Measurements from ENCODE around the gene TEDC1.

TEDC1 gene

GRCh38 chr14:105473033-105473676, 17.9 kb upstream of the TEDC1 start:
- DNase-seq (ENCODE audit: low read depth in 2 of 2) = no peak

GRCh38 chr14:105473677-105474482, 17.2 kb upstream of the TEDC1 start:
- DNase-seq (ENCODE audit: low read depth in 2 of 2) = peak in 1 of 2 donors; percentile 58

GRCh38 chr14:105474483-105475268, 16.4 kb upstream of the TEDC1 start, which contains the start of gene CRIP2:
TSS of gene CRIP2 (plus strand) at chr14:105474821. CDS start at chr14:105474863, 42 bp downstream.
- DNase-seq (ENCODE audit: low read depth in 2 of 2) = no peak

DNA sequence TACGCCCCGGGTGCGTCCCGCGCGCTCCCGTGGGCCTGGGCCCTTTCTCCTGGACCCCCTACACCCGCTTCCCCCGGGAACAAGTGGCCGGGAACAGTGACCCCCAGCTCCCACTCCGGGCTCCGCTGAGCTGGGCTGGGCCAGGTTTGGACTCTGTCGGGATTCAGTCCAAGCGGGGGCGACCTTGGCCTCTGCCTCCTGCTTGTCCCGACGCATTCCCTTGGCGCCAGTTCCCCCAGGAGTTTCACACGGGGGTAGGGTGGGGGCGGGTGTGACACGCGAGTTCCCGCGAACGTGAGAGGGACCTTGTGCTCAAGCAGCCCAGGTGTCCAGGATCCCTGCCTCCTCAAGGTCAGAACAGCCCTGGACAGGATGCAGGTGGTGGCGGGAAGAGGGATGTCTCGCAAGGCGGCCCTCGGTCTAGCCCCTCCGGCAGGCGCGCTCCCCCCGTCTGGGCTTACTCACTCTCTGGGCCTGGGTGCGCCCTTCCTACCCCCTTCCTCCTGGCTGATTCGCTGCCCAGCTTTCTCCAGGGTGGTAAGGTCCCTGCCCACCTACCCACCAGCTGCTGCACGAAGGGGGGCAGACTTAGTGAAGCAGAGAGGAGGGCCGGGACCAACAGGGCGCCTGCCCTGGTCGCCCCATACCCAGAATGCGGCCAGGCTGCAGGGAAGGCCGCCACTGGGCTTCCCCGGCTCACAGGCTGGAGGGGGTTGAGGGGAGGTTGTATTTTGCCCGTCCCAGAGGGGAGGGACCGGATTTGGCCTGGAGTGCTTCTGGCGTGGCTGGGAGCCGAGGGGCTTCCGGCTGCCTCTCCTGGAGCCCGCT, 15.6 kb upstream of the TEDC1 start:
- DNase-seq (ENCODE audit: low read depth in 2 of 2) = no peak

- no peak for DNase-seq (ENCODE audit: low read depth in 2 of 2)
Observed at GRCh38 chr14:105476097-105476830, 14.8 kb upstream of the TEDC1 start.

GRCh38 chr14:105476831-105477659, 14.0 kb upstream of the TEDC1 start:
- no peak for DNase-seq (ENCODE audit: low read depth in 2 of 2)

- DNase-seq (ENCODE audit: low read depth in 2 of 2) = no peak
Observed at GRCh38 chr14:105477660-105478397, 13.2 kb upstream of the TEDC1 start.

DNA sequence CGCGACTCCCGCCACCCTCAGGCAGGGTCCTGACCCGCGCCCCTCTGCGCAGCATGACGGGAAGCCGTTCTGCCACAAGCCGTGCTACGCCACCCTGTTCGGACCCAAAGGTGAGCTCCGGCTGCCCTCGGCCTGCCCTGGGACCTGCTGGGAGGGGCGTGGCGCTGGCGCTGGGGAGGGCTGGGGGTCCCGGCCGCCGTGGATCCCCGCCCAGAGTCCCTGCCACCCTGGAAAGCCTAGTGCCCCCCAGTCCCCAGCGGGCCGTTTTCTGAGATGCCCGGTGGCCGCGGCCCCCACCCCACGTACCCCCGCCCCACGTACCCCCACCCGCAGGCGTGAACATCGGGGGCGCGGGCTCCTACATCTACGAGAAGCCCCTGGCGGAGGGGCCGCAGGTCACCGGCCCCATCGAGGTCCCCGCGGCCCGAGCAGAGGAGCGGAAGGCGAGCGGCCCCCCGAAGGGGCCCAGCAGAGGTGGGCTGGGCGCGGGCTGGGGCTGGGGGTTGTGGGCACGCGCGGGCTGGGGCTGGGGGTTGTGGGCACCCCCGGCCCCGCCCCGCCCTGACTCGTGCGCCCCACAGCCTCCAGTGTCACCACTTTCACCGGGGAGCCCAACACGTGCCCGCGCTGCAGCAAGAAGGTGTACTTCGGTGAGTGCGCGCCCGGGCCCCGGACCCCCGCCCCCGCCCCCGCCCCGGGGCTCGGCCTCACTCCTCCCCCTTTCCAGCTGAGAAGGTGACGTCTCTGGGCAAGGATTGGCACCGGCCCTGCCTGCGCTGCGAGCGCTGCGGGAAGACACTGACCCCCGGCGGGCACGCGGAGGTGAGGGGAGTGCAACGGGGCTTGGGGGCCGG, 12.4 kb upstream of the TEDC1 start:
- no peak for DNase-seq (ENCODE audit: low read depth in 2 of 2)

DNA sequence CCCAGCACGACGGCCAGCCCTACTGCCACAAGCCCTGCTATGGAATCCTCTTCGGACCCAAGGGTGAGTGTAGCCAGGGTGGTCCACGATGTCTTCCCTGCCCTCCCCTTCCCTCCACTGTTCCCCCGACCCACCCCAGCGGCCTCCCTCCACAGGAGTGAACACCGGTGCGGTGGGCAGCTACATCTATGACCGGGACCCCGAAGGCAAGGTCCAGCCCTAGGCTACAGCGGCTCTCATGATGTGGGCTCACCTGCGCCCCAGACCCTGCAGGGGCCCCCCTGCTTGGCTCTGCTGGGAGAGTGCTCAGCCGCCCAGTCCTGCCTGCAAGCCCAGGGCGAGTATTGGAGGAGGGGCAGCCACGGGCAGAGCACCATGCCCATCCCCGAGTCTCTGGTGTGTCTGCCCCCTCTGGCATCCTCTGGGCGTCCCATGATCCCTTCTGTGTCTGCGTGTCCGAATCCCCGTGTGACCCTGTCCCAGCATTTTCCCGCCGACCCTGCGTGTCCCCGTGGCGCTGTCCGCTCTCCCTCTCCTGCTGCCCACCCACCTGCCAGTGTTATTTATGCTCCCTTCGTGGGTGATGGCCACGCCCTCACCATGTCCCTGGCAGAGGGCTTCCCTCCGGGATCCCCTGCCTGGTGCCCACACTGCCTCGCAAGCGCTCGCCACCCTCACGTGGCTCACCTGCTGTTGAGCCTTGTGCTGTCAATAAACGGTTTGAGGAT, 11.5 kb upstream of the TEDC1 start:
- DNase-seq (ENCODE audit: low read depth in 2 of 2) = no peak

- DNase-seq (ENCODE audit: low read depth in 2 of 2) = no peak
Observed at GRCh38 chr14:105480199-105480746, 10.8 kb upstream of the TEDC1 start.

DNA sequence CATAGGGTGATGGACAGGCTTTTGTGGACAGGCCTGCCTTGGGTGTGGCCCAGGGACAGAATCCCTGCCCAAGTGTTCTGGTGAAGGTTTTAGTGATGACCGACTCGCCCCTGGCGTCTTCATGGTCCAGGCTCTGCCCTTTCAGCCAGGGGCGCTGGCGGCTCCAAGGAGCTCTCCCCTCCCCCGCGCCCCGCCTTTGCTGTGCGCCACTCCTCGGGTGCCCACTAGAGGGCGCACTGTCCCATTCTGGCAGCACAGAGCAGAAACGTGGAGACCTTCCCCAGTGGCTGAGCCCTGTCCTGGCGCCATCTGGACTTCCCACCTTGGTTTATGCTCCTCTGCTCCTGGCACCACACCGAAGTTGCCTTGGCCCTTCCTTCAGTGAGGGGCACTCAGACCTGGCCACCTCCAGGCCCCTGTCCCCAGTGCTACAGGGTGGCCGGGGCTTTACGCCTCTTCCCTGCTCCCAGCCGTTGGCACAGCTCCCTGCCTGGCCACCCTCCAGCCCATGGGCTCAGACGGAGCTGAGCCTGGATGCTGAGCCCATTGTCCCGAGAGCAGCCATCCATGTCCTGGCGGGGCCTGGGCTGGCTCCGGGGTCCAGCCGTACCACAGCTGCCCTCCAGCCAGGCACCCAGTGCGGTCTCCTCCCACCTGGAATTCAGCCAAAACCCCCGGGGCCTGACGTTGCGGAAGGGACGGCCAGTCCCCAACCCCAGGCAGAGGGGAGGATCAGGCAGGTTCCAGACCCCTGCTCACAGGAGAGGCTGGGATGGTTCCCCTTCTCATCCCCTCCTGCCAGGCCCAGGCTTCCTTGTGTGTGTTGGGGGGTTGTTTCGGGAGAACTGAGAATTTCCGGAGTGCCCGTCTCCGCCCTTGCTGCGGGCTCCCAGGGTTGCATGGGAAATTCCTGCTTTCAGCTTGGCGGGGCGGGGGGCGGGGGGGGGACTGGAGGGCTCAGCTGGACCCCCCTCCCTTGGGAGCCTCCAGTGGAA, 9.9 kb upstream of the TEDC1 start:
- DNase-seq (ENCODE audit: low read depth in 2 of 2) = peak; percentile 84 to 87

DNA sequence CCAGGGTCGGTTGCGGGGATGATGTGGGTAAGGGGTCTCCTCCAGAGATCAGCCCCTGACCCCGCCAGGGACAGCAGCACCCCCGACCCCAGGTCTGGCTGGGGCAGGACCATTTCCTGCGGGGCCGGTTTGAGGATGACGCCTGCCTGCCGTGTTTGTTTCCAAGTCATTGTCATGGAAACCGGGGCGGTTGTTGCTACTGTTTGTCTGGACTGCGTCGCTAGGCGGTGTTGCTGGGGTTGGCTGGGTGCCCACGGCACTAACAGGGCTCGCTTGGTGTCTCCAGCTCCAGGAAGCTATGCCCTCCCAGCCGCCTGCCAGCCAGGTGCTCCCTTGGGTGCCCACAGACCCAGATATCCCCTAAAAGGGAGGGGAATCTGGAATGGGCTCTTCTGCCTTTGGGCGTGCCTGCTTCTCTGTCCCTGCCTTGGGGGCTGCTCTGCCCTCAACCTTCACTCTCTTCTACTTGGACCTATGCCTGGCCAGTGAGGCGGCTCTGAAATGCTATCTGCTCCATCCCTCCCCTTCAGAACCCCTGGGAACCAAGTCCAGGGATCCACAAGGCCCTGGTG, 9.1 kb upstream of the TEDC1 start:
- DNase-seq (ENCODE audit: low read depth in 2 of 2) = peak; percentile 61 to 77

DNA sequence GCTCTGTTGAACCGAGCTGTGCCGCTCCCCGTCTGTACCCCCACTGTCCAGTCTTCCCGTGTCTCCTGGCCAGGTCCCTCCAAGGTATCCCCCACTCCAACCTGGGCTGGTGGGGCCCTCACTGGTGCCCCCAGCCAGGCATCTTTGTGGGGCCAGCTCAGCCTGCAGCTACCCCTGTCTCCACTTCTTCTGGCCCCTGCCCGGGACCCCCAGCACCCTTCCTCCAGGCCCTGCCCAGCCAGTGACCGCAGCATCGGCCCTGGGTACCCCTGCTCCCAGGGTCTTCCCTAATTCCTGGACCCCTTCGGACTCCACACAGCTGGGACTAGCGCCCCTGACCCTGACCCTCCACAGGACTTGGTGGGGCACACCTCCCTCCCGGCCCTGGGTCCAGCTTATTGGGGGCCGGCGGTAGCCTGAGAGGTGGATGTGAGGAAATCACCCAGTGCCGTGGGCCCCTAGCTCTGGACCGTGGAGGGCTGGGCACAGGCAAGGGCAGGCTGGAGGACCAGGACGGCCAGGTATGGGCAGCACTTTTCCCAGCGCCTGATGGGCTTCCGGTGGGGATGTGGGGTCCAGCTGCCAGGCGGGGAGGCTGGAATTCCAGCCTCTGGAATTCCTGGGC, 8.4 kb upstream of the TEDC1 start:
- DNase-seq (ENCODE audit: low read depth in 2 of 2) = no peak

- no peak for DNase-seq (ENCODE audit: low read depth in 2 of 2)
Observed at GRCh38 chr14:105483300-105484068, 7.6 kb upstream of the TEDC1 start.

All from stimulated activated CD4-positive, alpha-beta T cell treated with anti-CD3 and anti-CD28 coated beads, Interleukin-1b, Interleukin-23, amount 100 ng/mL, for 4 hours (primary cell).